ENCODE measurements around the gene TDP1. TPM values are rescaled to one million over a fixed set of nuclear protein-coding genes. Genes with fewer than 3 reads are reported as not detected.

Gene TDP1
- total and polyA plus RNA-seq, 10 donors, result 5.9 to 31.2 (median 24.2) TPM

DNA sequence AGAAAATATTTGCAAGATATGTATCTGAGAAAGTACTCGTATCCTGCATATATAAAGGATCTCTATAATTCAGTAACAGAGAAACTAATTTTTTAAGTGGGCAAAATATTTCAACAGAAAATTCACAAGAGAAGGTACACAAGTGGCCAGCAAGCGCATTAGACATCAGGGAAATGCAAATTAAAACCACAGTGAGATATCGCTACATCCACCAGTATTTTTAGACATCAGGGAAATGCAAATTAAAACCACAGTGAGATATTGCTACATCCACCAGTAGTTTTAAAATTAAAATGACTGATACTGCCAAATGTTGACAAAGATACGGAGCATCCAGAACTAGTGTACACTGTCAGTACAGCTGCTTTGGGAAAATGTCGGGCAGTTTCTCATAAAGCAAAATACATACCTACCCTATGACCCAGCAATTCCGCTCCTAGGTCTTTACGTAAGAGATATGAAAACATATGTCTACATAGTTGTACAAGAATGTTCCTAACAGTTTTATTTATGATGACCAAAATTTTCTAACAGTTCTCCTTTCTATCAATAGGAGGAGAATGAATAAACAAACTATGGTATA is 103.2 kb downstream of the TDP1 start:
- Histone ChIP-seq H3K9me3 (no peaks in the 10 kb centered on the region), H3K36me3 (no peaks in the 10 kb centered on the region), H3K27me3 (replicated peaks in 1 of 7) (peaks cover 6 to 99% (median 66%) of the 10 kb centered on the region in 7 donors), H3K27ac (no peak overlapping the region), H3K4me1 (peaks cover 28 to 48% (median 40%) of the 10 kb centered on the region in 6 donors), H3K4me3 (no peak overlapping the region)
- intact Hi-C loops (cut with DNase I; ENCODE audit: low total_unique reads), result no loop called here
- 74 to 80% (median 75%) methylated on average over 7 of the region's 7 CpGs for WGBS, 5 donors
- no peak for DNase-seq
- TF ChIP-seq POLR2A (IDR thresholded peaks at IDR 0.05) (no peak), POLR2AphosphoS5 (IDR thresholded peaks at IDR 0.05) (no peak), CTCF (IDR thresholded peaks at IDR 0.05 in 8 of 11, conservative IDR thresholded peaks at IDR 0.05 in 3 of 11) (no peak)

DNA sequence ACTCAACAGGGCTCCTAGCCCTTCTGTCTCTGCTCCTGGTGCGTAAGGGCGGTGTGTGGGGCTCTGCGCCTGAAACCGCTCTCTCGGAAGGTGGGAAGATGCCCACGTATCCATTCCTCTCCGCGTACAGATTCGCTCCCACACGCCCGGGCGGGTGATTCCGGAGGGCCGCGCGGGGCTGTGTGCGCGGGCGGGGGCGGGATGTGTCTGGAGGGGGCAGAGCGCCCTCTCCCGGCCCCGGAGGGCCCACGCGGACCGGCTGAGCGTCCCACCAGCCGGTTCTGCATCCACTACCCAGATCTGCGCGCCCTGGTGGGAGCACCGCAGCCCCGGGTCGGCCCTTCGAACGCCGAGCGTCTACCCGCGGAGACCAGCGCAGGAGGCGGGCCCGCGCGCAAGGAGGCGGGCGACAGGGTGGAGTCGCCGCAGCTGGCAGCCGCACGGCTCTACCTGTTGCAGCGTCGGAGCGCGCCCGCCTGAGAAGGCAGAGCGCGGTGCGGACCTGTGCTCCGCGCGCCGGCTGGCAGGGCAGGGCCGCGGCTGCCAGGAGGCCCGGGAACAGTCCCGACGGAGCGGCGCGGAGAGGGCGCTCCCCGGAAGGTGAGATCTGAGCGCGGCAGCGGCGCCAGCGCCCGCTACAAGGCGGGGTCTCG is 104.7 kb downstream of the TDP1 start:
- TF ChIP-seq POLR2AphosphoS5 (IDR thresholded peaks at IDR 0.05) (no peak), CTCF (IDR thresholded peaks at IDR 0.05 in 8 of 11, conservative IDR thresholded peaks at IDR 0.05 in 3 of 11) (peak in 4 of 11 experiments; percentile 27 to 51 (median 42)), POLR2A (IDR thresholded peaks at IDR 0.05) (no peak)
- Histone ChIP-seq H3K27me3 (replicated peaks in 1 of 7) (peaks cover 6 to 97% (median 64%) of the 10 kb centered on the region in 7 donors), H3K27ac (no peak overlapping the region), H3K4me3 (peak overlapping the region; percentile 30 to 75 (median 54)), H3K4me1 (peaks cover 28 to 48% (median 40%) of the 10 kb centered on the region in 6 donors), H3K36me3 (no peaks in the 10 kb centered on the region), H3K9me3 (no peaks in the 10 kb centered on the region)
- WGBS, 5 donors, result 1 to 2% (median 1%) methylated on average over 23 to 80 of the region's 80 CpGs
- intact Hi-C loops (cut with DNase I; ENCODE audit: low total_unique reads), result no loop called here
- no peak for DNase-seq

GRCh38 chr14:90060965-90061684 is 105.4 kb downstream of the TDP1 start:
- TF ChIP-seq CTCF (IDR thresholded peaks at IDR 0.05 in 8 of 11, conservative IDR thresholded peaks at IDR 0.05 in 3 of 11), result no peak
- no peak for DNase-seq
- H3K4me1 ChIP-seq, result peaks cover 28 to 48% (median 40%) of the 10 kb centered on the region in 6 donors
- H3K9me3 ChIP-seq, result no peaks in the 10 kb centered on the region
- intact Hi-C loops (cut with DNase I; ENCODE audit: low total_unique reads), result no loop called here
- 0 to 3% (median 2%) methylated on average over 42 to 60 of the region's 60 CpGs for WGBS, 5 donors
- H3K27me3 ChIP-seq (replicated peaks in 1 of 7), result peaks cover 6 to 97% (median 69%) of the 10 kb centered on the region in 7 donors
- no peaks in the 10 kb centered on the region for H3K36me3 ChIP-seq
- no peak overlapping the region for H3K27ac ChIP-seq
- H3K4me3 ChIP-seq, result peak overlapping the region; percentile 30 to 75 (median 54)

DNA sequence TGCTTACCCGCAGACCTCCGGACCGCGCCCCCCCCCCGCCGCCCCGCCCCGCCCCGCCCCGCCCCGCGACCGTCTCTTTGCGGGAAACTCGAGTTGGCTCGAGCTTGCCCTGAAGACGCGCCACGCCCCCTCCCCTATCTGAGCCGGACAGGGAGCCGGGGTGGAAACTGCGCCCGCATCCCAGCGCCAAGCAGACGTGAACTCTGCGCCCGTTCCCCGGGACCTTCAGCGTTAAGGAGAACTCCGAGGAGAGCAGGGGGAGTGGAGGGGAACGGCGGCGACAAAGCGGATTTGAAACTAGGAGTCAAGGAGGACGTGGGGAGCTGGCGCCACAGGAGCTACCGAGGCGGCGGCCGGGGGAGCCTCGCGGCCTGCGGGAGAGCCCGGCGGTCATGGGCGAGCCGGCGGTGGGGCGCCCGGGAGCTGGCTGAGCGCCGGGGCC is 106.0 kb downstream of the TDP1 start, which contains the start of gene KCNK13:
TSS of gene KCNK13 (plus strand) at position 310 of the 442 bp plus-strand sequence. CDS start 212 bp downstream, outside the sequence.
- H3K27me3 ChIP-seq (replicated peaks in 1 of 7), result peaks cover 6 to 98% (median 74%) of the 10 kb centered on the region in 7 donors
- TF ChIP-seq CTCF (IDR thresholded peaks at IDR 0.05 in 8 of 11, conservative IDR thresholded peaks at IDR 0.05 in 3 of 11) (no peak), POLR2AphosphoS5 (IDR thresholded peaks at IDR 0.05) (no peak), POLR2A (IDR thresholded peaks at IDR 0.05) (no peak)
- no peaks in the 10 kb centered on the region for H3K36me3 ChIP-seq
- peaks cover 28 to 48% (median 40%) of the 10 kb centered on the region in 6 donors for H3K4me1 ChIP-seq
- peak within 1 kb of the TSS; percentile 31 to 75 (median 54) for H3K4me3 ChIP-seq
- intact Hi-C loops (cut with DNase I; ENCODE audit: low total_unique reads), result no loop called here
- H3K27ac ChIP-seq, result peak within 1 kb of the TSS in 1 of 8 donors; percentile 13
- no peaks in the 10 kb centered on the region for H3K9me3 ChIP-seq
- no peak for DNase-seq
- 0 to 1% (median 1%) methylated on average over 1 to 52 of the region's 52 CpGs for WGBS, 5 donors

All from spleen (tissue), 11 donors.